ENCODE results near the gene TM2D3. TPM values are rescaled to one million over a fixed set of nuclear protein-coding genes. Genes with fewer than 3 reads are reported as not detected.
A peak's percentile ranks its signal among the peaks of the same experiment; 100 is the strongest.
"Not testable (repeated sequence)": the region's sequence is repeated elsewhere in the genome, so short reads cannot be mapped to it uniquely, and the experiment has no call there.

Gene TM2D3
- polyA plus RNA-seq, 3 donors from 2014 or later, result 39.9 to 73.1 (median 52.6) TPM

DNA sequence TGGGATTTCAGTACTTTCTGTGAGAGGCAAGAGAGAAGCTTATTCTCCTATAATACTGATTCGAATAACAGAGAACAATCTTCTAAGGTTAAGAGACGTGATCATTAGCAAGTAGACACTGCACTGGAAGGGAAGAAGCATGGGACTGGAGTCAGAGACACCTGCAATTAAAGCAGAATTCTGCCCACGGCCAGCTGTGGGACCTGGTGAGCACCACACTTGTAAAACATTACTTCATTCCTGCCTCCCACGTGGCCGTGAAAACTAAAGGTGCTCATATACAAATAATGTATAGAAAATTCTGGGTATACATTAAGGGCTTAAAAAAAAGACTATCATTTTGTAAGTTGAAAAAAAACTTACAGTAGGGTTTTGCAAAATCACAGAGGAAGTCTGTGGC lies 2.0 kb downstream of the TM2D3 start:
- Mint-ChIP-seq H3K27ac (peak overlapping the region in 4 of 6 donors; percentile 24 to 94 (median 72)), H3K27me3 (ENCODE audit: low read depth in 3 of 3) (peaks cover 0 to 9% (median 6%) of the 10 kb centered on the region in 3 donors), H3K4me1 (peaks cover 29 to 46% of the 10 kb centered on the region in 2 donors), H3K4me3 (peak overlapping the region in 3 of 5 donors; percentile 15 to 93 (median 55)), H3K9me3 (no peaks in the 10 kb centered on the region), H3K36me3 (peaks cover 8 to 13% (median 10%) of the 10 kb centered on the region in 3 donors)
- no peak for DNase-seq

DNA sequence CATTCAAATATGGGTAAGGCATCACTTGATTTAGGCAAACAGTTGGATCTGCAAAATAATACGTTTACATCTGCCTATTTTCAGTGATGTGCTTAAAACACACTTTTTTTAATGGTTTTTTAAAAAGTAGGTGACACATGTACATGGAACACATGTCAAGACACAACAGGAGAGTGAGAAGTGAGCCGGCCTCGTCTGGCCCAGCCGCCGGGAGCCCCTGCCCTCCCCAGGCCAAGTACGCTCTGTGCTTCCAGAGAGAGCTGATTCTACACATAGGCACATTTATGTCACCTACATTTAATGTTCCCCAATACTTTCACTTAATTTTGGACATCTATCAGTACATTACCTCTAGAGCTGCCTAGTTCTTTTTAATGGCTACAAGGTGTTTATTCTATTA lies 3.8 kb downstream of the TM2D3 start:
- H3K36me3 Mint-ChIP-seq, result peaks cover 8 to 22% (median 19%) of the 10 kb centered on the region in 3 donors
- DNase-seq, result no peak
- no peak overlapping the region for H3K27ac Mint-ChIP-seq
- H3K4me1 Mint-ChIP-seq, result peaks cover 28 to 43% of the 10 kb centered on the region in 2 donors
- no peaks in the 10 kb centered on the region for H3K9me3 Mint-ChIP-seq
- peaks cover 0 to 9% (median 6%) of the 10 kb centered on the region in 3 donors for H3K27me3 Mint-ChIP-seq (ENCODE audit: low read depth in 3 of 3)
- no peak overlapping the region for H3K4me3 Mint-ChIP-seq

DNA sequence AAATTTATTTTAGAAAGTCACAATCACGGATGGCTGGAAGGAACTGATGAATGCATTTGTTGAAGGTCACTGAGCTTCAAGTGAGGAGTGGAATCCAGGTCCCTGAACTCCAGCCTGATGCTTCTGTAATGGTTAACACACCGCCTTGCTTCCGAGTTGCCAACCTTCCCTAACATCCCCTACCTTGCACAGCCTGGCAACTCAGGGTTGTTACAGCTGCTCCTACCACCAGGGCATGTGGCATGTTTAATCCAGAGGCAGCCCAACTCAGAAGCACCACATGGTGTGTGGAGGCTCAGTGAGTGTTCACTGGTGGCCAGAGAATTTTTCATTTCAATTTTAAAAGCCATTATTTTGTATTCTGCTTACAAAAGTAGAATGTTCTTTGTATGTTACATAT lies 4.9 kb downstream of the TM2D3 start:
- Mint-ChIP-seq H3K36me3 (peaks cover 8 to 23% (median 22%) of the 10 kb centered on the region in 3 donors), H3K27ac (peak overlapping the region in 1 of 6 donors; percentile 29), H3K4me1 (peaks cover 30 to 47% of the 10 kb centered on the region in 2 donors), H3K9me3 (no peaks in the 10 kb centered on the region), H3K4me3 (no peak overlapping the region), H3K27me3 (ENCODE audit: low read depth in 3 of 3) (peaks cover 0 to 6% (median 2%) of the 10 kb centered on the region in 3 donors)
- no peak for DNase-seq

DNA sequence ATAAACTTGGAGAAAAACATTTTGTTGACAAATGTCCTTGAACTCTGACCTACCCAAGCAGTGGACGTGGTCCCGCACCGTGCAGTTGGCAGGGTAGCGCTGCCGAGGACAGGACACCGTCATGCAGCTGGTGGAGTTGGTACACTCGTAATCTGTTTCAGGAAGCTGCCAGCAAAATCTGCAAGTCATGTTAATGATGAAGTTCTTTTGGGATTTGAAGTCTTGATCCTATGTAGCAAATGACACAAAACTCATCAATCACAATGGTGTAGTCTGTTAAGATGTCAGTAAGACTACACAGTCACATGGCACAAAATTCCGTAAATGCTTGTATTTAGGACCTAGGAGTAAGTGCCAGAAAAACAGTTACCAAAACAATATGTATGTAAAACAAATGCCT lies 5.5 kb downstream of the TM2D3 start:
- H3K4me1 Mint-ChIP-seq, result peaks cover 35 to 51% of the 10 kb centered on the region in 2 donors
- H3K4me3 Mint-ChIP-seq, result no peak overlapping the region
- peaks cover 8 to 24% (median 22%) of the 10 kb centered on the region in 3 donors for H3K36me3 Mint-ChIP-seq
- H3K27ac Mint-ChIP-seq, result no peak overlapping the region
- no peaks in the 10 kb centered on the region for H3K9me3 Mint-ChIP-seq
- H3K27me3 Mint-ChIP-seq (ENCODE audit: low read depth in 3 of 3), result peaks cover 0 to under 1% (median under 1%) of the 10 kb centered on the region in 3 donors
- DNase-seq, result no peak

DNA sequence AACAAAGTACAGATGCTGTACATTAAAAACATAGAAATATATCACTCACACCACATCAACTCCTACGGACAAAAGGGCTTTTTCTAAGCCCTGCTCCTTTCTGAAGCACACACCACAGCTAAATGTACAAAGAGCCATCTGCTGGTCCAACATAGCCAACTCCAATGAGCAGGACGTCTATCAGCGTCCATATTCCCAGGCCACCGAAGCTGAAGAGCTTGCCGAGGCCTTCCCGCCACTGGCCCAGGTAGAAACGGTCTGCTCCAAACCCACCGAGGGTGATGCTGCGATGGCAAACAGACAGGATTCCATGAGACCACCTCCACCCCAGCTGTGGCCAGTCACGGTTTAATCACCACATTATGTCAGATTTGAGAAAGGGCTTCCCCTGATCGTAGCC lies 9.8 kb downstream of the TM2D3 start:
- H3K27me3 Mint-ChIP-seq (ENCODE audit: low read depth in 3 of 3), result no peaks in the 10 kb centered on the region
- H3K36me3 Mint-ChIP-seq, result peaks cover 8 to 38% (median 28%) of the 10 kb centered on the region in 3 donors
- H3K27ac Mint-ChIP-seq, result peak overlapping the region; percentile 50 to 84 (median 81)
- peaks cover 22 to 34% of the 10 kb centered on the region in 2 donors for H3K4me1 Mint-ChIP-seq
- no peak for DNase-seq
- no peaks in the 10 kb centered on the region for H3K9me3 Mint-ChIP-seq
- no peak overlapping the region for H3K4me3 Mint-ChIP-seq

DNA sequence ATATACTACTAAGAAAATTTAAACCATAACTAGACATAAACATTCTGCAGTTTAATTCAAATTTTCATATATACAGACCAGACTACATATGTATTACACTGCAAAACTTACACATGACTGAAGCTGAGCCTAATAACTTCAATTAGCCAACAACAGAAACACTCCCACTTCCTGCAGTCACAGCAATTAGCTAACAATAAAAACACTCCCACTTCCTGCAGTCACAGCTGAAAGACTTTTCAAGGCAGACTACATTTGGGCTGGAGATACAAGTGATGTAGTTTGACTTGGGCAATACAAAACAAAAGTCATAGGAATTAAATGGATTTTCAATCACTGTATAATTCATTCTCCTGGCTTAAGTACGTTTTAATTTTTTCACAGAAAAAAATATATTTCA lies 10.3 kb downstream of the TM2D3 start:
- Mint-ChIP-seq H3K4me1 (peaks cover 22 to 34% of the 10 kb centered on the region in 2 donors), H3K4me3 (no peak overlapping the region)
- DNase-seq, result peak; percentile 19 to 27 (median 19)

DNA sequence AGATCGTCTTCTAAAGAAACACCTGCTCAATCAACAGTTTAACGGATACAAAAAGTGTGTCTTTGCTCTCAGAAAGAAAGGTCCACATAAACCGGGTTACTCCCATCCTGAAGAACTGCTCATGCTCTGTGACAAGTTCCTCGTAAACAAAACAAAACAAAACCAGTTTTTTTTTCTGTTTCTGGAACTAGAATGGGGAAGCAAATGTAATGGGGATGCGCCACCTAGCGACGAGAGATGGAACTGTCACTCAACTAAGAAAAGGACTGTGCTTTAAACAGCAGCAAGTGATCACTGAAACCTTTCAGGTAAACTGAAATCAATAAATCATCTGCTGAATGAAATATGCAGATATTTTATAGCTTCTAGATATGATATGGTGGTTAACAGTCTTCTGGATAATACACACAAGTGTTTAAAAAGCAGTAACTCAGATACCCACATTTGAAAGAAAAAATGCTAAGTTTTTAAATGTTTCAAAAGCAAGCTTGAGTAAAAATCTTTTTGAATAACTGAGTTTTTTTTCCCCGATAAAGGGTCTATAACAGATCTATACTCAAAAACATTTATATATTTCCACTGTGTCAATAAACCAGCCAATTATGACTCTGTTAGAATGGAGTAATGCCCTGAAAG lies 10.9 kb downstream of the TM2D3 start:
- Mint-ChIP-seq H3K27me3 (ENCODE audit: low read depth in 3 of 3) (no peaks in the 10 kb centered on the region), H3K9me3 (no peaks in the 10 kb centered on the region), H3K27ac (peak overlapping the region; percentile 77 to 92 (median 86)), H3K36me3 (peaks cover 8 to 38% (median 28%) of the 10 kb centered on the region in 3 donors), H3K4me1 (peaks cover 22 to 34% of the 10 kb centered on the region in 2 donors), H3K4me3 (no peak overlapping the region)
- DNase-seq, result peak; percentile 54 to 67 (median 61)

More for the DNA sequence above, 10.3 kb downstream of the TM2D3 start:
- no peaks in the 10 kb centered on the region for H3K27me3 Mint-ChIP-seq (ENCODE audit: low read depth in 3 of 3)
- H3K27ac Mint-ChIP-seq, result peak overlapping the region; percentile 50 to 84 (median 81)
- no peaks in the 10 kb centered on the region for H3K9me3 Mint-ChIP-seq
- peaks cover 8 to 38% (median 28%) of the 10 kb centered on the region in 3 donors for H3K36me3 Mint-ChIP-seq

DNA sequence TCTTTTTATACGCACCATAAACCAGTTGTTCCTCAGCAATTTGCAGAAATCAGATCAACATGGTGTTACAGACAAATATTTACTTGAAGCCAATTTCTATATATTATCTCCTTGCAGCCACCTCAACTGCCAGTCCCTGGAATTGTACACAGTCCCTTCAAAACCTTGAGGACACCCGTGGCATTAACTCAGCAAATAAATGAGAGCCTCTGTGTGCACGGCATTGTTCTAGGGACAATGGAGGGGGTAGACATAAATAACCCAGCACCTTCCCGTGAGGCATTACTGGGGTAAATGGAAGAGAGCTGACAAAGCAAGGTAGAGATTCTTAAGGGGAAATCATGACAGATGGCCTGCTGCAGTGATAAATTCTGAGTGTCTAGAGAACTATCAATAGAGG lies 12.5 kb downstream of the TM2D3 start:
- DNase-seq, result no peak
- Mint-ChIP-seq H3K4me3 (no peak overlapping the region), H3K4me1 (peaks cover 20 to 24% of the 10 kb centered on the region in 2 donors), H3K36me3 (peaks cover 0 to 26% (median 15%) of the 10 kb centered on the region in 3 donors), H3K27me3 (ENCODE audit: low read depth in 3 of 3) (no peaks in the 10 kb centered on the region), H3K9me3 (no peaks in the 10 kb centered on the region), H3K27ac (peak overlapping the region in 5 of 6 donors; percentile 20 to 57 (median 26))

DNA sequence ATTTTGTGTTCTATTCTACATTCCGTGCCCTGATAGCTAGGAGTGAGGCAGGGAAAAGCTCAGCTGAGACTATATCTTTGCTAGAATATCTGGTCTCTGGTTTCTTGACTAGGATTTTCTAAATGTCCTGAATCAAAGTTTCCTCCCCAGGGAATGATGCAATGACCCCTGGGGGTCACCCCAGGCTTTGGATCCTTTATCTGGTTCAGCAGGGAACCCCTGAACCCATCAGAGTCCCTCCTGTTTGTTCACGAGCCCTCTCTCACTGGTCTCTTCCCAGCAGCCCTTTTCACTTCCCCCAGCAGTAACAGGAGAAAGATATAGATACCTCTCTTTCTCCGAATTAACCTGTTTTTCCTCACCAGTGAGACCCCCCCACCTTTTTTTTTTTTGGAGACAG lies 14.3 kb downstream of the TM2D3 start:
- no peak overlapping the region for H3K4me3 Mint-ChIP-seq
- peak overlapping the region in 2 of 6 donors; percentile 27 to 34 for H3K27ac Mint-ChIP-seq
- no peak for DNase-seq
- H3K27me3 Mint-ChIP-seq (ENCODE audit: low read depth in 3 of 3), result no peaks in the 10 kb centered on the region
- no peaks in the 10 kb centered on the region for H3K9me3 Mint-ChIP-seq
- peaks cover 3 to 22% (median 10%) of the 10 kb centered on the region in 3 donors for H3K36me3 Mint-ChIP-seq
- peaks cover 20 to 24% of the 10 kb centered on the region in 2 donors for H3K4me1 Mint-ChIP-seq

DNA sequence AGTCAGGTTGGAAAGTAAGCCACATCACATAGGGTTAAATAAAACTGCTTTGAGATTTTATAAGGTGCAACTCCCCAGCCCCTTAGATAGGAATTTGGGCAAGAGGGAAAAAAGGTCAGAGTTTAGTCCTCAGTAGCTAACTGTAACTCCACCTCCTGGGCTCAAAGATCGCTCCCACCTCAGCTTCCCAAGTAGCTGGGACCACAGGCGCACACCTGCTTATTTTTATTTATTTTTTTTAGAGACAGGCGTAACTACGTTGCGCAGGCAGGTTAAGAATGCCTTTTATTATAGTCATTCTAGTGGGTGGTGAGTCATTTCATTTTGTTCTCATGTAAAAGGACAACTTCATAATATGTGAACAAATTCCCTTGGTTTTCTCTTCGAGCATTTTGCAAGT lies 14.7 kb downstream of the TM2D3 start:
- DNase-seq, result no peak
- no peaks in the 10 kb centered on the region for H3K27me3 Mint-ChIP-seq (ENCODE audit: low read depth in 3 of 3)
- H3K36me3 Mint-ChIP-seq, result peaks cover 7 to 25% (median 10%) of the 10 kb centered on the region in 3 donors
- no peaks in the 10 kb centered on the region for H3K9me3 Mint-ChIP-seq
- no peak overlapping the region for H3K4me3 Mint-ChIP-seq
- H3K27ac Mint-ChIP-seq, result peak overlapping the region in 2 of 6 donors; percentile 27 to 34
- H3K4me1 Mint-ChIP-seq, result peaks cover 17 to 21% of the 10 kb centered on the region in 2 donors

DNA sequence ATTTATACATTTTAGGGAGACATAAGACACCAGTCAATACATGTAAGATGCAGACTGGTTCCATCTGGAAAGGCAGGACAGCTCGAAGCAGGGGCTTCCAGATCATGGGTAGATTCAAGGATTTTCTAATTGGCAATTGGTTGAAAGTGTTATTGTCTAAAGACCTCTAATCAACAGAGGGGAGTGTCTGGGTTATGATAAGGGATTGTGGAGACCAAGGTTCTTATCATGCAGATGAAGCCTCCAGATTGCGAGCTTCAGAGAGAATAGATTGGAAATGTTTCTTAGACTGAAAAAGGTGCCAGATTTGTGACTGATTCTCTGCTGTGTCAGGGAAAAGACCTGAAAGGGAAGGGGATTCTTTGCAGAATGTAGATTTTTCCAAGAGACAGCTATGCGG lies 15.1 kb downstream of the TM2D3 start:
- Mint-ChIP-seq H3K27me3 (ENCODE audit: low read depth in 3 of 3) (no peaks in the 10 kb centered on the region), H3K9me3 (no peaks in the 10 kb centered on the region), H3K27ac (no peak overlapping the region), H3K4me1 (peaks cover 12 to 17% of the 10 kb centered on the region in 2 donors), H3K4me3 (no peak overlapping the region), H3K36me3 (peaks cover 9 to 25% (median 10%) of the 10 kb centered on the region in 3 donors)
- DNase-seq, result no peak

DNA sequence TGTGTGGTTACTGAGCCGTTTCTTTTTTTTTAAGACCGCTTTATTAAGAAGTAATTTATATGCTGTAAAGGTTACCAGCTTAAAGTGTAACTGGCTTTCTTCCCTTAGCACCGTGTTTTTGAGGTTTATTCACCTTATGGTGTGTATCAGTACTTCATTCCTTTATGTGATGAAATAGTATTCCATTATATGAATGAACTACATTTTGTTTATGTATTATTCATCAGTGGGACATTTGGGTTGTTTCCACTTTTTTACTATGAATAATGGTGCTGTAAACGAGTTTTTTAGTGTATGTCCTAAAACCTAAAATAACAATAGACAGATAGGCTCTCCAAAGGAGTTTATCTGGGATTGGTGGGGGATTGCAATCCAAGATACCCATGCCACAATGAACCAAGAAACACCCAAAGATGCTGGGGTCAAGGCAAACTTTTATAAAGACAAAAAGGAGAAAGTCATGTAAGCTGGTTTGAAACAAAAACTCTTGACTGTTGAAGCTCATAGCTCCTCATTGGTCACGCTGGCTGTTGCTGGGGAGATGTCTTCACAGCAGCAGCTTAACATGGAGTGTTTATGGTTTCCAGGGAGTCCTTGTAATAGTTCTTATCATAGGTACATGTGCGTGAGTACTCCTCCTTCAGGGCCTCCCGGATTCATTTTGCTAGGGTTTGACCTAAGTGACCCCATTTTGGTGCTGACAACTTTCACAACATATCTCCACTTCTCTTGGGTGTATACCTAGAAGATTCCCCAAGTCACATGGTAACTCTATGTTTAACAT lies 16.0 kb downstream of the TM2D3 start:
- Mint-ChIP-seq H3K4me1 (peaks cover 5 to 8% of the 10 kb centered on the region in 2 donors), H3K9me3 (no peaks in the 10 kb centered on the region), H3K27me3 (ENCODE audit: low read depth in 3 of 3) (no peaks in the 10 kb centered on the region), H3K4me3 (no peak overlapping the region), H3K36me3 (peaks cover 9 to 24% (median 10%) of the 10 kb centered on the region in 3 donors), H3K27ac (no peak overlapping the region)
- DNase-seq, result no peak

DNA sequence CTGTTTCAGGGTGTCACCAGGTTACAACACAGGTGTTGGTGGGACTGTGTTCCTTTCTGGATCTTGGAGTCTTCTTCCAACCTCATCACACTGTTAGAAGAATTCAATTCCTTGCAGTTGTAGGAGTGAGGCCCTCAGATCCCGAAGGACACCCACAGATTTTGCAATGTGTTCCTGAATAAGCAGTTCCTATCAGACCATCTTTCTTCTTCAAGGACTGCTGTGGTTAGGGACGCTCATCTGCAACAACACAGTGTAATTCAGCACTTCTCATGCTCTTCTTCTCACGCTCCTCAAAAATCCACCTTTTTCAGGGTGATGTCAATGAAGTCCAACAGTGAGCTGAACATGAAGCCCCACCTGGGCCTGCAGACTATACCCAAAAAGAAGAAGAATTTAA lies 18.8 kb downstream of the TM2D3 start:
- Mint-ChIP-seq H3K4me1 (no peaks in the 10 kb centered on the region), H3K36me3 (peaks cover 0 to 11% (median 9%) of the 10 kb centered on the region in 3 donors), H3K27me3 (ENCODE audit: low read depth in 3 of 3) (no peaks in the 10 kb centered on the region), H3K4me3 (no peak overlapping the region), H3K27ac (no peak overlapping the region), H3K9me3 (no peaks in the 10 kb centered on the region)
- DNase-seq, result no peak

DNA sequence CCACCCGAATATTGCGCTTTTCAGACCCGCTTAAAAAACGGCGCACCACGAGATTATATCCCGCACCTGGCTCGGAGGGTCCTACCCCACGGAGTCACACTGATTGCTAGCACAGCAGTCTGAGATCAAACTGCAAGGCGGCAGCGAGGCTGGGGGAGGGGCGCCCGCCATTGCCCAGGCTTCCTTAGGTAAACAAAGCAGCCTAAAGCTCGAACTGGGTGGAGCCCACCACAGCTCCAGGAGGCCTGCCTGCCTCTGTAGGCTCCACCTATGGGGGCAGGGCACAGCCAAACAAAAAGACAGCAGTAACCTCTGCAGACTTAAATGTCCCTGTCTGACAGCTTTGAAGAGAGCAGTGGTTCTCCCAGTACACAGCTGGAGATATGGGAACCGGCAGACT lies 25.5 kb downstream of the TM2D3 start:
- H3K36me3 Mint-ChIP-seq, result peaks cover 12 to 22% (median 19%) of the 10 kb centered on the region in 3 donors
- H3K27ac Mint-ChIP-seq; H3K9me3 Mint-ChIP-seq; H3K27me3 Mint-ChIP-seq (ENCODE audit: low read depth in 3 of 3); DNase-seq; H3K4me3 Mint-ChIP-seq: not testable (repeated sequence)
- H3K4me1 Mint-ChIP-seq, result peaks cover 7 to 32% of the 10 kb centered on the region in 2 donors
